ENCODE data around the gene SH3PXD2A. TPM values are rescaled to one million over a fixed set of nuclear protein-coding genes. Genes with fewer than 3 reads are reported as not detected.

Gene SH3PXD2A
- total RNA-seq, 1 donor from 2014 or later: 56.2 TPM

DNA sequence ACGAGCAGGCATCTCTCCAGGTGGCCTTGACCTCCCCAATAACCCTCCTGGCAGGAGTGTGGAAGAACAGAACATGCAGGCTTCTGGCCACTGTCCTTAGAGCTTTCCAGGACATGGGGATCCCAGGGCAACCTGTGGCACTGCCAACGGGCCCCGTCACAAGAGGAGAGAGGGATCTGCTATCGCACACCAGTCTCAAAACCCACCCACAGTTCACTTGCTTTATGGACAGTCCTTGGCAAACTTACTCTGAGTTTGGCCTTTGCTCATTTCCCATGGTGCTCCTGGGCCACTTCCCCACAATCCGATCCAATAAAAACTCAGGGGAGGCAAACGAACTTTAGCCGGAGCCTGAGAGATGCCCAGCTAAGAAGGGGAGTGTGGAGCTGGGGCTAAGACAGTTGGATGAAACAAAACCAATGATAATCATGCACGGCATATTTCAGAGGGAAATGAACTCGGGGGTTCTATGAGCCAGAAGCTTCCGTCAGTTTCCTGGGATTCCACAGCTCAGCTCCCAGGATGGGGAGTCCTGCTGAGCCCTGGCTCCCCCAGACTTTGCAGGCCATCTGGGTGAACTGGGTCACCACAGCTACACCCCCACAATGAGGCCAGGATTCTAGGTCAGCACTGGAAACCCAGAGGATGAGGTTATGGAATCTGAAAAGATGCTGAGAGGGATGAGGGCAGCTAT lies 203.4 kb downstream of the SH3PXD2A start:
- Histone ChIP-seq H3K27ac (peak overlapping the region; percentile 79), H3K27me3 (no peaks in the 10 kb centered on the region), H3K4me3 (peak overlapping the region in 1 of 2 donors; percentile 22), H3K4me1 (peaks cover 84% of the 10 kb centered on the region), H3K9me3 (no peaks in the 10 kb centered on the region), H3K36me3 (peaks cover 0 to under 1% of the 10 kb centered on the region in 2 donors)
- DNase-seq (ENCODE audit: extremely low spot score in 2 of 2): no peak
- peak in 1 of 2 donors; percentile 33 for TF ChIP-seq POLR2AphosphoS5 (IDR thresholded peaks at IDR 0.05; ENCODE audit: insufficient read depth in 1 of 2, low read depth in 1 of 2)
- TF ChIP-seq, protein P1, sequence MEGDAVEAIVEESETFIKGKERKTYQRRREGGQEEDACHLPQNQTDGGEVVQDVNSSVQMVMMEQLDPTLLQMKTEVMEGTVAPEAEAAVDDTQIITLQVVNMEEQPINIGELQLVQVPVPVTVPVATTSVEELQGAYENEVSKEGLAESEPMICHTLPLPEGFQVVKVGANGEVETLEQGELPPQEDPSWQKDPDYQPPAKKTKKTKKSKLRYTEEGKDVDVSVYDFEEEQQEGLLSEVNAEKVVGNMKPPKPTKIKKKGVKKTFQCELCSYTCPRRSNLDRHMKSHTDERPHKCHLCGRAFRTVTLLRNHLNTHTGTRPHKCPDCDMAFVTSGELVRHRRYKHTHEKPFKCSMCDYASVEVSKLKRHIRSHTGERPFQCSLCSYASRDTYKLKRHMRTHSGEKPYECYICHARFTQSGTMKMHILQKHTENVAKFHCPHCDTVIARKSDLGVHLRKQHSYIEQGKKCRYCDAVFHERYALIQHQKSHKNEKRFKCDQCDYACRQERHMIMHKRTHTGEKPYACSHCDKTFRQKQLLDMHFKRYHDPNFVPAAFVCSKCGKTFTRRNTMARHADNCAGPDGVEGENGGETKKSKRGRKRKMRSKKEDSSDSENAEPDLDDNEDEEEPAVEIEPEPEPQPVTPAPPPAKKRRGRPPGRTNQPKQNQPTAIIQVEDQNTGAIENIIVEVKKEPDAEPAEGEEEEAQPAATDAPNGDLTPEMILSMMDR (IDR thresholded peaks at IDR 0.05): no peak
- intact Hi-C loops (cut with DNase I): no loop called here

DNA sequence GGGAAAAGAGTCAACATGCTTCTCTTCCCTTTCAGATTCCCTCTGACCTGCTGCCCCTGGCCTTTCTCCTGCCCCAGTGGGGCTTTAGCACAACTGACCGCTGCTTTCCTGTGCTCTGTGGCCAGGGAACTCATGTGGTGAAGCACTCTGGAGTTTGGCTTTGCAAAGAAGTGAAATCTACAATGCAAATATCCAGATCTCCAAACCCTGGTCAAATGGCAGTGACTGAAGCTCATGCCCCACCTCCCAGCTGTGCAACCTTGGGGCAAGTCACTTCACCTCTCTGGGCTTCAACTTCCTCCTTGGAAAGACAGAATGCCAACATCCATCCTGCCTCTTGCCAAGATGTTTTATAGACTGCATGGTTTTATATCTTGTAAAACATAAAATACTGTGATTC lies 204.0 kb downstream of the SH3PXD2A start:
- no peak for DNase-seq (ENCODE audit: extremely low spot score in 2 of 2)
- TF ChIP-seq POLR2AphosphoS5 (IDR thresholded peaks at IDR 0.05; ENCODE audit: insufficient read depth in 1 of 2, low read depth in 1 of 2): no peak
- TF ChIP-seq POLR2A (IDR thresholded peaks at IDR 0.05): no peak
- TF ChIP-seq, protein P1 (IDR thresholded peaks at IDR 0.05): no peak
- intact Hi-C loops (cut with DNase I): no loop called here
- Histone ChIP-seq H3K36me3 (no peaks in the 10 kb centered on the region), H3K9me3 (no peaks in the 10 kb centered on the region), H3K27ac (peak overlapping the region; percentile 79), H3K27me3 (no peaks in the 10 kb centered on the region), H3K4me1 (peaks cover 90% of the 10 kb centered on the region), H3K4me3 (peak overlapping the region in 1 of 2 donors; percentile 22)

- peak overlapping the region; percentile 79 for H3K27ac ChIP-seq
- TF ChIP-seq, protein P1 (IDR thresholded peaks at IDR 0.05): no peak
- TF ChIP-seq POLR2AphosphoS5 (IDR thresholded peaks at IDR 0.05; ENCODE audit: insufficient read depth in 1 of 2, low read depth in 1 of 2): no peak
- no peak for TF ChIP-seq POLR2A (IDR thresholded peaks at IDR 0.05)
- H3K9me3 ChIP-seq: no peaks in the 10 kb centered on the region
- H3K4me3 ChIP-seq: no peak overlapping the region
- no peaks in the 10 kb centered on the region for H3K36me3 ChIP-seq
- intact Hi-C loops (cut with DNase I): no loop called here
- H3K4me1 ChIP-seq: peaks cover 100% of the 10 kb centered on the region
- no peak for DNase-seq (ENCODE audit: extremely low spot score in 2 of 2)
- no peaks in the 10 kb centered on the region for H3K27me3 ChIP-seq
These were observed 205.5 kb downstream of the SH3PXD2A start for GRCh38 chr10:103649654-103650423.

- Histone ChIP-seq H3K27me3 (no peaks in the 10 kb centered on the region), H3K4me3 (no peak overlapping the region), H3K4me1 (peaks cover 100% of the 10 kb centered on the region), H3K9me3 (no peaks in the 10 kb centered on the region), H3K27ac (peak overlapping the region; percentile 79), H3K36me3 (no peaks in the 10 kb centered on the region)
- intact Hi-C loops (cut with DNase I): no loop called here
- TF ChIP-seq, protein P1 (IDR thresholded peaks at IDR 0.05): no peak
- peak in 1 of 2 donors; percentile 40 for TF ChIP-seq POLR2AphosphoS5 (IDR thresholded peaks at IDR 0.05; ENCODE audit: insufficient read depth in 1 of 2, low read depth in 1 of 2)
- DNase-seq (ENCODE audit: extremely low spot score in 2 of 2): no peak
These were observed 206.5 kb downstream of the SH3PXD2A start for GRCh38 chr10:103648636-103649532.
